HG03175 (cell line): ENCODE measurements around the gene SRGAP3.
"Not testable (repeated sequence)": the region's sequence is repeated elsewhere in the genome, so short reads cannot be mapped to it uniquely, and the experiment has no call there.

ENCODE experiments used
- ATAC-seq: cut with Tn5 transposase; IDR thresholded peaks from one replicate; pipeline ENCODE4 v1.9.1; 2021; ENCODE audit warnings: mild to moderate bottlenecking, moderate library complexity; ENCODE audit not compliant: unreplicated experiment

The SRGAP3 gene

GRCh38 chr3:9249273-9250192, at the start of gene SRGAP3:
TSS of gene SRGAP3 (minus strand) at chr3:9249646. CDS start at chr3:9248951, 695 bp downstream.
- ATAC-seq: peak; percentile 100

GRCh38 chr3:9298236-9298635, 48.8 kb upstream of the SRGAP3 start:
- no peak for ATAC-seq

DNA sequence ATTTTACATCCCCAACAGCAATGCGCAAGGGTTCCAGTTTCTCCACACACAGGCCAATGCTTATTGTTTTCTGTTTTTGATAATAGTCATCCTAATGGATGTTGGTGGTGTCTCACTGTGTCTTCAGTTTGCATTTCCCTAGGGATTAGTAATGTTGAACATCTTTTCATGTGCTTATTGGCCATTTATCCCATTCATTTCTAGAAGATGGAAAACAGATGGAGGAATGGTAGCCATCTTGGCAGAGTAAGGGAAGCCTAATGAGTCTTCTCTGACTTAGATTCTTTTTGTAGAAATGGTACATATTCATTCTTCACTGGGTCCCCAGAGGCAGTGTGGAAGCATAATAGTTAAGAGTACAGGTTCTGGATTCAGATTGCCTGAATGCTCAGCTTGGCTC, 46.8 kb upstream of the SRGAP3 start:
- no peak for ATAC-seq

DNA sequence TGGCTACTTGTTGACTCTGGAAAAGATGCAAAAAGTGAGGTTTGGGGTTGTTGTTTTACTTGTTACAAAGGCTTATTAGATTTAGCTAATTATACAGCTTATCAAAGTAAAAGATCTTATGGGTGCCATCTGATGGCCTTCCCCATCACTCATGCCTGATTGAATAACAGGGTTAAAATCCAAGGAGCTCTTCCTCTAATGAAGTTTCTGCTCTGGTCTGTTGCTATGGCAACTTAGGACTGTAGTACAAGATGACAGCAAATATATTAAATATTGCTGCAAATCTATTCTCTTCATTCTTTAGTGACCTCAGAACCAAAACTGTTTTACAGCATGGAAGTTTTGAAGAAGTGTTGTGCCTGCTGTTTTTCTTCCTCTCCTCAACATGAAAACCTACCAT, 45.6 kb upstream of the SRGAP3 start:
- no peak for ATAC-seq

- not testable (repeated sequence) for ATAC-seq
Observed at GRCh38 chr3:9293953-9294352, 44.5 kb upstream of the SRGAP3 start.

- no peak for ATAC-seq
Observed at GRCh38 chr3:9293076-9293475, 43.6 kb upstream of the SRGAP3 start.

DNA sequence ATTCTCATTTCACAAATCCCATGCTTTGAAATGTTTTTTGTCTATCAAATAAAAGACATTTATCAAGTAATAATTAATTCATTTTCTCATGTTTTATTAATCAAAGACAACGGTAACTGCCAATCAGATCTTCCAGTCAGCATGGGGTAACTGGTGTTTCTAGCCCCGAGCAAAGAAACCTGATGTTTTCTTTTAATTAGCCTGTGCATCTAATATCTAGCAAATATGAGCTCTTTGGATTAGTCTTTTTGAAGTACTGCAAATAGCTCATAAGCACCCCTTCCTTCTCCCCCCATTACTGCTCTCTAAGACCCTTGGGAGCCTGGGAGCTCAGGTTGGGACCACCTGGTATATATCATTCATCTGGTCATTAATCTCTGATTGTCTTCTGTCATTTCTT, 43.1 kb upstream of the SRGAP3 start:
- ATAC-seq: no peak

DNA sequence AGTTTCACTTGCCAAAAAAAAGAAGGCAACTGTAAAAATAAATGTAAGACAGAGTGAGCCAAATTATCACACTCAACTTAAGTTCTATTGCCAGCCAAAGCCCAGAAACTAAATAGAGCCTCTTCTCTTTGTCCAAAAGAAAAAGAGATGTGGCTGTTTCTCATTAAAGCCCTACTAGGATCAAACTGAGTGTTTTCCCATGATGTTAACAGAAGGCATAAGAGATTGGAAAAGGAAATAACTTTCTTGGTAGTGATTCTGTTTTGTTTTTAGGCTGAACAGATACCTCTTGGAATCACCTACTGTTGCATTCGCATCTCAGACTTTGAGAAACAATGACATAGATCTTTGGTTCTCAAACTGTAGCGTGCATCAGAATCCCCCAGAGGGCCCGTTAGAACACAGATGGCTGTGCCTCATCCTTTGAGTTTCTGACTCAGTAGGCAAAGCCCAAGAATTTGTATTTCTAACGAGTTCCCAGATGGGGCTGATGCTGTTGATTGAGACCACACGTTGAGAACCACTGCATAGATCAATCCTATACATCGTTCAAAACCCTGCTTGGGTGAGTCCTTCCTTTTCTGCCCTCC, 42.5 kb upstream of the SRGAP3 start:
- ATAC-seq: no peak

DNA sequence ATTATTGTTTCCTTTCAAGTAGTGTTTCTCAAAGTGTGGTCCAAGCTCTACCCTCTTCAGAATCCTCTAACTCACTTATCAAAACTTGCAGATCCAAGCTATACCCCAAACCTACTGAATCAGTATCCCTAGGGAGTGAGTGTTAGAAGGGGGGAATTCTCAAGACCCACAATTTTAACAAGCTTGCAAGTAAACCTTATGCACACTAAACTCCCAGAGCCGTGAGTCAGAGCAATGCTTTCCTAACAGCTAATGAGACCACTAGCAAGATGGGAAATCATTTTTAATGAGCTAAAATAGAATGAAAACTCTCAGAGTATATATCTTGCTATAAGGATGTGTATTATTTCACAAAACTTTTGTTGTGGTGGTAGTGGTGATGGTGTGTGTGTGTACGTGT, 41.1 kb upstream of the SRGAP3 start:
- no peak for ATAC-seq

DNA sequence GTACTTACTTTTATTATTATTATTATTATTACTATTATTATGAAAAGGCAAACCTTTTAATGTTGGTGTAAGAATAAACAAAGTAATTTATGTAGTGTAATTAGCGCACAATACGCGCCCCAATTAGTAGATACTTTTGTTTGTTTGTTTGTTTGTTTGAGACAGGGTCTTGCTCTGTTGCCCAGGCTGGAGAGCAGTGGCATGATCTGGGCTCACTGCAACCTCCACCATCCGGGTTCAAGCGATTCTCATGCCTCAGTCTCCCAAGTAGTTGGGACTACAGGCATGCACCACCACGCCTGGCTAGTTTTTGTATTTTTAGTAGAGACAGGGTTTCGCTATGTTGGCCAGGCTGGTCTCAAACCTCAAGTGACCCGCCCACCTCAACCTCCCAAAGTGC, 32.1 kb upstream of the SRGAP3 start:
- ATAC-seq: not testable (repeated sequence)

- no peak for ATAC-seq
Observed at GRCh38 chr3:9280451-9281219, 31.2 kb upstream of the SRGAP3 start.

GRCh38 chr3:9279966-9280365, 30.5 kb upstream of the SRGAP3 start:
- ATAC-seq: no peak

DNA sequence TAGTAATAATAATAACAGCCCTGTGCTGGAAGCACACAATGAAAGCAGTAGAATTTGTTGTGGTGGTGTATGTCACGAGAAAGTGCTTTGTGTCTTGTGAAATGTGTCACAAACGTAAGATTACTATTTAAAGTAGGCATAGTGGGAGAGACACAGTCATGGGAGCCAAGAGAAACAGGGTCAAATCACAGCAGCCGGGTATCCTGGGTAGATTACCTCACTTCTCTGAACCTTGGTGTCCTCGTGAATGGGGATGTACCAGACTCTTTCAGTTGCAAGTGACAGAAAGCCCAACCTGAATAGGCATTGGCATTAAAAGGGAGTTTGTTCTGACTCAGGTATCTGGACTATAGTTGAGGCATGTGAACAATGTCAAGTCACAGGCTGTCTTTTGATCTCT, 29.1 kb upstream of the SRGAP3 start:
- no peak for ATAC-seq

- ATAC-seq: no peak
Observed at GRCh38 chr3:9278085-9278484, 28.6 kb upstream of the SRGAP3 start.

- no peak for ATAC-seq
Observed at GRCh38 chr3:9276761-9277370, 27.4 kb upstream of the SRGAP3 start.

- ATAC-seq: no peak
Observed at GRCh38 chr3:9271903-9272302, 22.5 kb upstream of the SRGAP3 start.

DNA sequence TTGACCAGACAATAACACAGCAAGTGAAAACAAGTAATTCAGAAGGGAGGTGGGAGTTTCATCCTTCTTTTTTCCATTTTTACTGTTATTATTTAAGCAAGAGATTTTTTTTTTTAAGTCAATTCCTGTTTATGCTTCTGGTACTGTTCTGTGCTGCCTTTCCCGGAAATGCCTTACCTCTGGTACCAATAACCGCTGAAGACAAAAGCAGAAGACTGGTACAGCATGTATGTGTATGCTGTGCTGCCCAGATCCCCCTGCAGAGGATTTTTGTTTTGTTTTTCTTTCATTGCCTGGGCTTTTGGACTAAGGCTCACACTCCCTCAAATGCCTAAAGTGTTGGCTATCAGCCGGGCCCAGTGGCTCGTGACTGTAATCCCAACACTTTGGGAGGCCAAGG, 21.3 kb upstream of the SRGAP3 start:
- no peak for ATAC-seq

DNA sequence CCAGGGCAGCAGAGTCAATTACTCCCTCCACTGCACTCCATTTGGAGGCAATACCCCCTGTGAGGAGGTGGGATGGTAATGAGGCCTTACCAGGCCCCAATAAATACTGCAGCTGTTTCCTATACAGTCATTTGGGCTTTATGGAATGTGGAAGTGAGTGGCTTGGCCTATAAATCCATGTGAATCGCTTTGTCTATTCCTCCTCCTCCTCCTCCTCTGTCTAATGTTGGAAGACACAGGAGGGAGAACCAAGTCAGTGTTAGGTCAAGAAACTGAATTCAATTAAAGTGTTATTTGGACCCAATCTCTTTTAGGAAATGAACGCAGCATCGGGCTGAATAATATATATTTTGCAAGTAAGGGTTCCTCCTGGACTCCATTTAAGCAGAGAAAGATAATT, 17.3 kb upstream of the SRGAP3 start:
- no peak for ATAC-seq

GRCh38 chr3:9260305-9260704, 10.9 kb upstream of the SRGAP3 start:
- ATAC-seq: no peak

- no peak for ATAC-seq
Observed at GRCh38 chr3:9257092-9257491, 7.6 kb upstream of the SRGAP3 start.

GRCh38 chr3:9255976-9256375, 6.5 kb upstream of the SRGAP3 start:
- ATAC-seq: no peak
